Kidney epithelial cell (primary cell): Measurements from ENCODE around the gene TMEM38B. TPM values are rescaled to one million over a fixed set of nuclear protein-coding genes. Genes with fewer than 3 reads are reported as not detected.

Source experiments
- DNase-seq: peaks from one replicate; pipeline ENCODE4 v3.0.0-alpha.2; 2010; ENCODE audit warnings: low read depth
- H3K27me3 ChIP-seq: 2 replicates; pipeline ENCODE4 v1.6.0; 2011; ENCODE audit warnings: low read length; ENCODE audit not compliant: control insufficient read depth, insufficient read depth
- H3K36me3 ChIP-seq: 2 replicates; pipeline ENCODE4 v1.5.1; 2011; ENCODE audit warnings: low read length; ENCODE audit not compliant: control insufficient read depth, insufficient read depth
- H3K4me3 ChIP-seq: 2 replicates; pipeline ENCODE4 v1.5.1; 2011; ENCODE audit warnings: low read depth, mild to moderate bottlenecking, control low read depth, low read length
- CTCF ChIP-seq: IDR thresholded peaks from 2 replicates; pipeline ENCODE4 v1.5.1; 2011; ENCODE audit warnings: mild to moderate bottlenecking, moderate library complexity, low read length, control low read depth, inconsistent platforms; ENCODE audit not compliant: insufficient read depth, poor library complexity, severe bottlenecking
- total RNA-seq: library from RNA; depleted of rRNA; stranded (reverse); fragments of >200 nt; gene quantifications from 2 replicates; pipeline ENCODE4 v1.2.3, GENCODE V29; 2015

The TMEM38B gene, protein sequence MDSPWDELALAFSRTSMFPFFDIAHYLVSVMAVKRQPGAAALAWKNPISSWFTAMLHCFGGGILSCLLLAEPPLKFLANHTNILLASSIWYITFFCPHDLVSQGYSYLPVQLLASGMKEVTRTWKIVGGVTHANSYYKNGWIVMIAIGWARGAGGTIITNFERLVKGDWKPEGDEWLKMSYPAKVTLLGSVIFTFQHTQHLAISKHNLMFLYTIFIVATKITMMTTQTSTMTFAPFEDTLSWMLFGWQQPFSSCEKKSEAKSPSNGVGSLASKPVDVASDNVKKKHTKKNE
- 11.3 and 12.0 TPM in 2 replicates for total RNA-seq

GRCh38 chr9:105694190-105694847 is at the start of gene TMEM38B:
TSS of gene TMEM38B (plus strand) at chr9:105694541. CDS start at chr9:105694661, 120 bp downstream.
- TF ChIP-seq CTCF = no peak
- DNase-seq = no peak
- Histone ChIP-seq H3K36me3 (no peaks in the 10 kb centered on the region), H3K4me3 (peak within 1 kb of the TSS; percentile 89), H3K27me3 (peaks cover 2% of the 10 kb centered on the region)

DNA sequence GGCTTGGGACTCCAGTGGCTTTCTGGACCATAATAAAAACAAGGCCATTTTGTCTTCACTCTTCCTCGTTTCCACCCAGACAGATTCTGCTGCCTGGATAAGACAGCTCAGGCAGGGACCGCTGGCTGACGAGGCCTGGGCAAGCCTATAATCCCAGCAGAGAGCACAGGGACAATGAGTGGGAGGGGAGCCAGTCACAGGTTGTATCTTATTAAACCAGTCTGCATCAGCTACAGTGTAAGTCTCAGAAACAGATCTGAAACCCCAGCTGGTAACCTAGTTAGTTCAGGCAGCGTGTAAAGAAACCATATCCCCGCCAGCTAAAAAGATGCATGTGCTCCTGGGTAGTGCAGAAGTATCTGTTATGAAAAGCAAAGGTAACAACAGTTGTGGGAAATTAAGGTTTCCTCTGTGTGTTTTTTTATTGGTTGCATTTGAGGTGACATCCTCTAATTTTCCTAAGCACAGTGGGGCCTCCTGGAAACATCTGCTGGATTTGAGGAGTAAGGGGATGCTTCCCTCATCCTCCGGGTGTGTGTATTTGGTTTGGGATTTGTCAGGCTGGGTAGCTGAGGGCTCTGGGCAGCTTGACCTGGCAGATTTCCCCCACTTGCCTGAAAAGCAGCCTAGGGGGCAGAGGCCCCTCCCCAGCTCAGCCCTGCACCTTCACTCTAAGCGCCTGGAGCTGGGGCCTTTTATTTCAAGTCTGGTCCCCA is 47.3 kb upstream of the TMEM38B start:
- Histone ChIP-seq H3K36me3 (no peaks in the 10 kb centered on the region), H3K27me3 (no peaks in the 10 kb centered on the region), H3K4me3 (no peak overlapping the region)
- TF ChIP-seq CTCF = no peak
- DNase-seq = no peak

GRCh38 chr9:105647595-105648349 is 46.6 kb upstream of the TMEM38B start:
- Histone ChIP-seq H3K27me3 (no peaks in the 10 kb centered on the region), H3K4me3 (no peak overlapping the region), H3K36me3 (no peaks in the 10 kb centered on the region)
- TF ChIP-seq CTCF = no peak
- no peak for DNase-seq

GRCh38 chr9:105651806-105652205 is 42.5 kb upstream of the TMEM38B start:
- no peak for TF ChIP-seq CTCF
- no peak overlapping the region for H3K4me3 ChIP-seq

DNA sequence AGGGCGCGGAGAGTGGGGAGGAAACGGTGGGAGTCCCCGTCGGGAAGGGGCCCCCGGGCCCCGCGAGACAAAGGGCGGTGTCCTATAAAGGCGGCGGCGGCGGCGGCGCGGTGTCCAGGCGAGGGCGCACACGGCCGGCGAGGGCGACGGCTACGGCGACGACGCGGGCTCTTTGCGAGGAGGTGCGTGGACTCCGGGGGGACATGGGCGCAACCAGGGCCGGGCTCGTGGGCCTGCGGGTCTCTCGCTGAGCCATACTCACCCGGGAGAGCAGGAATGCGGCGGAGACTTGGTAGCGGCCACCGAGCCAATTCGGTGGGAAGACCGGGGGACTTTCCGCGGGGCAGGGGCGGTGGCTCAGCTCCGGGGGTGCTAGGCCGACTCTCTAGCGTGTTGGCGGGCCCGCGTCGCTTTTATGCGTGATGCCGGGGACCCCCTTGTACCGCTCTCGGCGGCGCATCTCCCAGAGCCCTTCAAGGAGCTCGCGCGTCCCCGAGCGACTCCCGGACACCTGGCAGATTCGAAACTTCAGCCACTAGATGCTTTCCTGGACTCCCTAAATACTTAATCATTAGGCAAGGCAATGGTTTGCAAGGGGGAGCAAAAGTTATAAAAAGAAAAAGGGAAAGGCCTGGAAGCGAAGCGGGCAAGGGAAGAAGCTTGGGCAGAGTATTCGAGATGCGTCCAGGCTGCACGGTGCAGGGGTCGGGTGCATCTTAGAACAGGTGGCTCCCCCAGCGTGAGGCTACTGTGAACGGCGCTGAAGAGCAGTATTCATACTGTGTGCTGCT is 38.0 kb upstream of the TMEM38B start:
- H3K4me3 ChIP-seq = peak overlapping the region; percentile 52
- H3K27me3 ChIP-seq = peaks cover 8% of the 10 kb centered on the region
- TF ChIP-seq CTCF = peak; percentile 1
- no peak for DNase-seq
- no peaks in the 10 kb centered on the region for H3K36me3 ChIP-seq

More at GRCh38 chr9:105651806-105652205, 42.5 kb upstream of the TMEM38B start:
- no peaks in the 10 kb centered on the region for H3K36me3 ChIP-seq
- no peak for DNase-seq
- H3K27me3 ChIP-seq = peaks cover 8% of the 10 kb centered on the region
